Lung (tissue), 16 donors: Measurements from ENCODE around the gene CASR. TPM values are rescaled to one million over a fixed set of nuclear protein-coding genes. Genes with fewer than 3 reads are reported as not detected.

Source experiments
- ATAC-seq: fragments of 200-7000 bp; cut with Tn5 transposase; one replicate; pipeline ENCODE4 v1.9.1; 2020; ENCODE audit warnings: moderate number of reproducible peaks; ENCODE audit not compliant: insufficient read depth, low FRiP score
- DNase-seq, 3 donors: peaks; one replicate each; pipeline ENCODE4 v3.0.0-alpha.2; 2013 to 2017
- H3K27ac ChIP-seq, 2 donors: one replicate each; pipeline ENCODE4 v1.5.1; 2013; ENCODE audit warnings: mild to moderate bottlenecking in 2 of 2, moderate library complexity in 2 of 2, control low read depth in 1 of 2, inconsistent platforms in 1 of 2, low read depth in 1 of 2, low read length in 1 of 2
- H3K27me3 ChIP-seq, 3 donors: one replicate each; pipeline ENCODE4 v1.5.1; 2013; ENCODE audit warnings: low read length in 2 of 3; ENCODE audit not compliant: control insufficient read depth in 3 of 3, insufficient read depth in 3 of 3
- H3K36me3 ChIP-seq, 4 donors: one replicate each; pipeline ENCODE4 v1.5.1; 2013; ENCODE audit warnings: low read length in 4 of 4, mild to moderate bottlenecking in 1 of 4, moderate library complexity in 1 of 4; ENCODE audit not compliant: control insufficient read depth in 4 of 4, insufficient read depth in 4 of 4
- H3K4me1 ChIP-seq, 5 donors: one replicate each; pipeline ENCODE4 v1.5.1; 2013; ENCODE audit warnings: low read length in 5 of 5, mild to moderate bottlenecking in 2 of 5, moderate library complexity in 1 of 5; ENCODE audit not compliant: control insufficient read depth in 5 of 5, insufficient read depth in 5 of 5
- H3K4me3 ChIP-seq: one replicate; pipeline ENCODE4 v1.5.1; 2013; ENCODE audit warnings: mild to moderate bottlenecking, control low read depth, moderate library complexity
- H3K9ac ChIP-seq, 2 donors: one replicate each; pipeline ENCODE4 v1.5.1; 2013; ENCODE audit warnings: low read length in 2 of 2, control low read depth in 1 of 2; ENCODE audit not compliant: insufficient read depth in 1 of 2
- H3K9me3 ChIP-seq, 4 donors: one replicate each; pipeline ENCODE4 v1.5.1; 2013; ENCODE audit warnings: low read length in 3 of 4, mild to moderate bottlenecking in 1 of 4, moderate library complexity in 1 of 4; ENCODE audit not compliant: control insufficient read depth in 4 of 4, insufficient read depth in 3 of 4
- WGBS, 2 donors: extraction: QIAGEN DNeasy Blood & Tissue Kit; methylation state at CpG; one replicate each; pipeline ENCODE4 v1.1.7; 2013; 5-methylcytosine and 5-hydroxymethylcytosine counted together
- long read RNA-seq, 5 donors: transcript quantifications; one replicate each; lab custom pipeline, GENCODE V29; 2026
- polyA plus RNA-seq, 2 donors: library from polyadenylated mRNA; stranded (reverse); fragments of 200-250 nt; gene quantifications; one replicate each; pipeline ENCODE4 v1.2.1, GENCODE V29; 2013
- total RNA-seq, 2 donors: library from RNA; depleted of rRNA in 1 of 2; stranded (reverse); fragments of >200 nt in 1 of 2; gene quantifications; one replicate each; pipeline ENCODE4 v1.2.1, GENCODE V29; 2014 to 2021
- TF ChIP-seq, protein P1 (sequence below): IDR thresholded peaks from 2 replicates; pipeline ENCODE4 v1.5.1; 2012; ENCODE audit warnings: mild to moderate bottlenecking; ENCODE audit errors: control extremely low read depth, extremely low read depth
- donor health status: control.
- donor health status: control.
- donor health status: Bipolar disorder and iron deficiency.
- donor health status: healthy.
- donor health status: DM: yes; HTN: yes; CAD: no.

The CASR gene
- total RNA-seq (under 1 TPM in 1 of 2 donors, not detected in 1; 0.40 TPM), polyA plus RNA-seq (under 1 TPM; 0.02 TPM)
- long read RNA-seq, donor 1 = 0 reads
- long read RNA-seq, donor 2 = 0 reads
- long read RNA-seq, donor 3 = 0 reads
- long read RNA-seq, donor 4 = 0 reads
- long read RNA-seq, donor 5 = 0 reads

DNA sequence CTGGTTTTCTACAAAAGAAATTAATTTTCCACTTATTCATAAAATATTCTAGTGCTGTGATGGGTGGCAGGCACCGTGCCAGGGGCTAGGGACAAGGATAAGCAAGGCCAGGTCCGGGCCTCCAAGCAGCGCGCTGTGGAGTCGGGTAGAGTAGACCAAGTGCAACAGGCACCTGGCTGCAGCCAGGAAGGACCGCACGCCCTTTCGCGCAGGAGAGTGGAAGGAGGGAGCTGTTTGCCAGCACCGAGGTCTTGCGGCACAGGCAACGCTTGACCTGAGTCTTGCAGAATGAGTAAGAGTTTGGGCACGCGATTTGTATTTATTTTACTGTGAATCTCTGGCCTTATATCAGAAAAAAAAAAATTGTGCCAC, at the start of gene CASR:
Gene CASR, plus strand, starts transcription at position 148 of the 372 bp plus-strand sequence. CDS start 70,522 bp downstream, outside the sequence.
- 6 to 8% methylated on average over 14 of the region's 14 CpGs for WGBS, 2 donors
- Histone ChIP-seq H3K9ac (no peak within 1 kb of the TSS), H3K4me3 (no peak within 1 kb of the TSS), H3K9me3 (no peaks in the 10 kb centered on the region), H3K27me3 (peaks cover 0 to 39% (median 27%) of the 10 kb centered on the region in 3 donors), H3K4me1 (peaks cover 0 to 6% (median 0%) of the 10 kb centered on the region in 5 donors), H3K27ac (no peak within 1 kb of the TSS), H3K36me3 (no peaks in the 10 kb centered on the region)
- no peak for ATAC-seq
- TF ChIP-seq, protein P1, sequence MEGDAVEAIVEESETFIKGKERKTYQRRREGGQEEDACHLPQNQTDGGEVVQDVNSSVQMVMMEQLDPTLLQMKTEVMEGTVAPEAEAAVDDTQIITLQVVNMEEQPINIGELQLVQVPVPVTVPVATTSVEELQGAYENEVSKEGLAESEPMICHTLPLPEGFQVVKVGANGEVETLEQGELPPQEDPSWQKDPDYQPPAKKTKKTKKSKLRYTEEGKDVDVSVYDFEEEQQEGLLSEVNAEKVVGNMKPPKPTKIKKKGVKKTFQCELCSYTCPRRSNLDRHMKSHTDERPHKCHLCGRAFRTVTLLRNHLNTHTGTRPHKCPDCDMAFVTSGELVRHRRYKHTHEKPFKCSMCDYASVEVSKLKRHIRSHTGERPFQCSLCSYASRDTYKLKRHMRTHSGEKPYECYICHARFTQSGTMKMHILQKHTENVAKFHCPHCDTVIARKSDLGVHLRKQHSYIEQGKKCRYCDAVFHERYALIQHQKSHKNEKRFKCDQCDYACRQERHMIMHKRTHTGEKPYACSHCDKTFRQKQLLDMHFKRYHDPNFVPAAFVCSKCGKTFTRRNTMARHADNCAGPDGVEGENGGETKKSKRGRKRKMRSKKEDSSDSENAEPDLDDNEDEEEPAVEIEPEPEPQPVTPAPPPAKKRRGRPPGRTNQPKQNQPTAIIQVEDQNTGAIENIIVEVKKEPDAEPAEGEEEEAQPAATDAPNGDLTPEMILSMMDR = no peak
- DNase-seq = peak in 1 of 3 donors; percentile 12

- no peaks in the 10 kb centered on the region for H3K36me3 ChIP-seq
- ATAC-seq (no peak), DNase-seq (no peak)
Observed at GRCh38 chr3:122146466-122146865, 37.0 kb upstream of the CASR start.

GRCh38 chr3:122148941-122149627, 34.4 kb upstream of the CASR start:
- TF ChIP-seq, protein P1 = no peak
- 77 to 85% methylated on average over 2 of the region's 2 CpGs for WGBS, 2 donors

More at GRCh38 chr3:122146466-122146865, 37.0 kb upstream of the CASR start:
- TF ChIP-seq, protein P1 = no peak
- Histone ChIP-seq H3K27me3 (no peaks in the 10 kb centered on the region), H3K9me3 (peaks cover 0 to 5% (median 2%) of the 10 kb centered on the region in 4 donors), H3K9ac (no peak overlapping the region), H3K4me1 (no peaks in the 10 kb centered on the region), H3K4me3 (no peak overlapping the region), H3K27ac (no peak overlapping the region)
- 87% methylated on average over 3 of the region's 3 CpGs for WGBS, 2 donors

More at GRCh38 chr3:122148941-122149627, 34.4 kb upstream of the CASR start:
- Histone ChIP-seq H3K9ac (no peak overlapping the region), H3K27ac (no peak overlapping the region), H3K4me1 (no peaks in the 10 kb centered on the region), H3K4me3 (no peak overlapping the region), H3K36me3 (no peaks in the 10 kb centered on the region), H3K9me3 (peaks cover 0 to 8% (median 3%) of the 10 kb centered on the region in 4 donors), H3K27me3 (no peaks in the 10 kb centered on the region)
- DNase-seq (no peak), ATAC-seq (no peak)
